HG02763 (cell line): Measurements from ENCODE around the gene RNF213.
"Not testable (repeated sequence)": the region's sequence is repeated elsewhere in the genome, so short reads cannot be mapped to it uniquely, and the experiment has no call there.

Source experiments
- ATAC-seq: cut with Tn5 transposase; IDR thresholded peaks from one replicate; pipeline ENCODE4 v1.9.1; 2021; ENCODE audit warnings: mild to moderate bottlenecking, moderate library complexity; ENCODE audit not compliant: unreplicated experiment

RNF213 gene

GRCh38 chr17:80223838-80224497 is 36.7 kb upstream of the RNF213 start:
- no peak for ATAC-seq

- ATAC-seq: no peak
Observed at GRCh38 chr17:80224683-80225082, 36.0 kb upstream of the RNF213 start.

- no peak for ATAC-seq
Observed at GRCh38 chr17:80225230-80225629, 35.4 kb upstream of the RNF213 start.

GRCh38 chr17:80227156-80227555 is 33.5 kb upstream of the RNF213 start:
- no peak for ATAC-seq

DNA sequence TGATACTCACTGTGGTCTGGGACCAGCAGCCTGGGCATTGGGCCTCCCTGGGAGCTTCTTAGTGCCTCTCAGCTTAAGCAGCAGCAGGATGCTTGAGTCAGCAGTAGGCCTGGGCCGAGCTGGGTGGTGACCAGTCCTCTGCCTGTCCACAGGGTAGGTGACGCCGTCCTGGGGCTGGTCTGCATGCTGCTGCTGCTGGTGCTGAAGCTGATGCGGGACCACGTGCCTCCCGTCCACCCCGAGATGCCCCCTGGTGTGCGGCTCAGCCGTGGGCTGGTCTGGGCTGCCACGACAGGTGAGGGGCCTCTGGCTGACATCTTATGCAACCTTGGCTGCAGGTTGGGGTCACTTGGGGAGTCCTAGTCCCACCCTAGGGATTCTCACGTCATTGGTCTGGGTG is 33.0 kb upstream of the RNF213 start:
- ATAC-seq: no peak

- ATAC-seq: no peak
Observed at GRCh38 chr17:80228477-80228876, 32.2 kb upstream of the RNF213 start.

DNA sequence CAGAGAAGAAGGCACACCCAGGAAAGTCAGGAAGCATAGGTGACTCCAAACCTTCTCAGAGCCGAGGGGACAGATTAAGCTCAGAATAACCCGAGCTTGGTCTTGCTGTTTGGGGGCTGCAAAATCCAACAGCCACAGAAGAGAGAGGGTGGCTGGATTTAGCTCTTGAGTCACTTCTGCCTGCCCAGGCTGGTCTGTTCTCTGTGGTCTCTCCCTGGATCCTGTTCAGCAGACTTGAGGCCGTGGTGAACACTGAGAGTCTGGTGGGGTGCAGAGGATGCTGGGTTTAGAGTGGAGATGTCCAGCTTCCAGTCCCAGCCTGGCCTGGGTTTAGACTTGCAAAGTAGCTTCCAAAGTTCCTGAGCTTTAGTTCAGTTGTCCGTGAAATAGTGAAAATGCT is 31.6 kb upstream of the RNF213 start:
- ATAC-seq: no peak

- ATAC-seq: no peak
Observed at GRCh38 chr17:80232438-80232837, 28.2 kb upstream of the RNF213 start.

DNA sequence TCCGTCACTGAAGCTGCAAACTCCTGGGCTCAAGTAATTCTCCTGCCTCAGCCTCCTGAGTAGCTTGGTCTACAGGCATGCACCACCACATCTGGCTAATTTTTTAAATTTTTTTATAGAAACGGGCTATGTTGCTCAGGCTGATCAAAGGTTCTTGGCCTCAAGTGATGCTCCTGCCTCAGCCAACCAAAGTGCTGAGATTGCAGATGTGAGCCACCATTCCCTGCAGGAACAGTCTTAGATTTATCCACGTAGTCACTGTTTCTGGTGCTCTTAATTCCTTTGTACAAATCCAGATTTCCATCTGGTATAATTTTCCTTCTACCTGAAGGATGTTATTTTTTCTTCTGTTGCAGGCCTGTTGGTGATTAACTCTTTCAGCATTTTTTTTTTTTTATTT is 27.4 kb upstream of the RNF213 start:
- ATAC-seq: no peak

DNA sequence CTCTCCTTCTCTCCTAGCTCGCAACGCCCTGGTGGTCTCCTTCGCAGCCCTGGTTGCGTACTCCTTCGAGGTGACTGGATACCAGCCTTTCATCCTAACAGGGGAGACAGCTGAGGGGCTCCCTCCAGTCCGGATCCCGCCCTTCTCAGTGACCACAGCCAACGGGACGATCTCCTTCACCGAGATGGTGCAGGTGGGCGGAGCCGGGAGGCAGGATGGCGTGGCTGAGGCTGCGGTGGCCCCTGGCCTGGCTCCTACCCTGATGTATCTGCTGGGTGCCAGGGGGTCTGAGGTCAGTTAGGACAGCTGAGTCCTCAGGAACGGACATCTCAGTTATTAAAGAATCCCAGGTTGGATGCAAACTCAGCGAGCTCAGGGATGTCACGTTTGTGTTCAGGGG is 23.7 kb upstream of the RNF213 start:
- no peak for ATAC-seq

GRCh38 chr17:80237386-80237785 is 23.3 kb upstream of the RNF213 start:
- ATAC-seq: no peak

- no peak for ATAC-seq
Observed at GRCh38 chr17:80242505-80242904, 18.1 kb upstream of the RNF213 start.

- no peak for ATAC-seq
Observed at GRCh38 chr17:80243526-80244433, 16.9 kb upstream of the RNF213 start.

DNA sequence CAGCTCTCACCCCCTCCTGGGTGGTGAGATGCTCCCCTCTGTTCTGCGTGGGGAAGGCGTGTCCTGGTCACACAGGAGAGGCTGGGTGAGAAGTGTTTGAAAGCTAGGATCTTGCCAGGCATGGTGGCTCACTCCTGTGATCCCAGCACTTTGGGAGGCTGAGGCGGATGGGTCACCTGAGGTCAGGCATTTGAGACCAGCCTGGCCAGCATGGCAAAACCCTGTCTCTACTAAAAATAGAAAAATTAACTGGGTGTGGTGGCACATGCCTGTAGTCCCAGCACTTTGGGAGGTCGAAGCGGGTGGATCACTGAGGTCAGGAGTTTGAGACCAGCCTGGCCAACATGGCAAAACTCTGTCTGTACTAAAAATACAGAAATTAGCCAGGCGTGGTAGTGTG is 16.2 kb upstream of the RNF213 start:
- not testable (repeated sequence) for ATAC-seq

DNA sequence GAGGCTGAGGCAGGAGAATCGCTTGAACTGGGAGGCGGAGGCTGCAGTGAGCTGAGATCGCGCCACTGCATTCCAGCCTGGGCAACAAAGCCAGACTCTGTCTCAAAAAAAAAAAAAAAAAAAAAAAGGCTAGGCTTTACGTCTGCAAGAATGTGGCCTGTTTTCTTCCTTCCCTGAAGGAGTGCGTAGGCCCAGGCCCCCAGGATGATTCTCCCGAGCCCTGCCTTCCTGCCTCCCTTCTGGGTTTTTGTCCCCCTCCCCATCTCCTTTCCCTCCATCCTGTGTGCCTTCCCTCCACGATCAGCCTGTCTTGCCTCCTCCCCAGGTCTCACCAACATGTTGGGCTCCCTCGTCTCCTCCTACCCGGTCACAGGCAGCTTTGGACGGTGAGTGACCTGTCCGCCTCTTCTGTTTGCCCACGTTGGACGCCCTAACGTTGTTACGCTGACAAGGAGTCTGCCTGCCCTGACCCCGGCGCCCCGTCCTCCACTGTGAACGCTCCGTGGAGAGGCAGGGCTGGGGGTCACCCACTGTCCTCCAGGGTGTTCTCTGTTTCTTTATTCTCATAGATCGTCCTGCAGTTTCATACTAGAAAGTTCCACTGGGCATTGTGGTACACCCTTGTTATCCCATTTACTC is 15.7 kb upstream of the RNF213 start:
- no peak for ATAC-seq

GRCh38 chr17:80245566-80246265 is 14.9 kb upstream of the RNF213 start:
- ATAC-seq: no peak

DNA sequence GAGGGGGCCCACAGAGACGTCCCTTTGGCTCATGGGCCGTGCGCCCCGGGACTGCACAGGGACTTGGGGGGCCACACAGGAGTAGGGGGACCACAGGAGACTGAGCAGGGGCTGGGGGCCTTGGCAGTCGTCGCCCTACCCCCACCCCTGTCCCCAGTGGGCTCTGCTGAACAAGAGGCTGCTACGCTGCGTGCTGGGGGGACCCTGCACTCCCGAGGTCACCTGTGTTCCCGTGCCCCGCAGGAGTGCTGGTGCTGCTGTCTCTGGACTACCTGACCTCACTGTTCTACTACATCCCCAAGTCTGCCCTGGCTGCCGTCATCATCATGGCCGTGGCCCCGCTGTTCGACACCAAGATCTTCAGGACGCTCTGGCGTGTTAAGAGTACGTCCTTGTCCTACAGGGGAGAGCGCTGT is 14.4 kb upstream of the RNF213 start:
- ATAC-seq: no peak

DNA sequence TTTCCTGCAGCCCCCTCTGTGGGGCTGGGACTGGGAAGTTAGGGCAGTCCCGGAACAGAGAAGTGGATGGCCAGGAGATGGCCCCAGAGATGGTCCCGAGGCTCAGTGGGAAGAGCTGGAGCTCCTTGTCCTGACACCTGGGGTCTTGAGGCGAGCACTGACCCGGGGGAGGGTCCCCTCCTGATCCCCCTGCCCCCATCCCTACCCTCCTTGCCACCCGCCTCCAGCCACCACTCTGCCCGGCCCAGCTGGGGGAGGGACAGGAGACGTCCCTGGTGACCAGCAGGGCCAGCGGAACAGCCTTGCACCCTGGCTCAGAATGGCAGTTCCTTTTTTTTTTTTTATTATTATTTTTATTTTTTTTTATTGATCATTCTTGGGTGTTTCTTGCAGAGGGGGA is 13.9 kb upstream of the RNF213 start:
- no peak for ATAC-seq

DNA sequence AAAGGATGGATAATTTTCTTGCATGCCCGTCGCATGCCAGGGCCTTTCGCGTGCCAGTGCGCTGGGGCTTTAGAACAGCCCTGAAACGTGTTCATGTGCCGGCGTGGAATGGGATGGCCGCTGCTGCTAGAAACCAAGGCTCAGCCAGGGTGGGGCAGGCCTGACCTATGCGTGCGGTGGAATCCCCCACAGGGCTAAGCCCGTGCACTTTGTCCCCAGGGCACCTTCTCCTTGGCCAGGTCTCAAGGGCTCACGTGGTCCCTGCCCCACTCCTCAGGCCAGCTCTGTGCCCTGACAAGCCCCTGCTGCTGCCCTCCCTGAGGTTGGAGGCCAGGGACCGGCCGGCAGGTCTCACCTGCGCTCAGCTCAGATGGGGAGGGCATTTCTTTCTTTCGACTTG is 13.1 kb upstream of the RNF213 start:
- ATAC-seq: no peak

GRCh38 chr17:80248001-80248893 is 12.4 kb upstream of the RNF213 start:
- no peak for ATAC-seq
